Activated CD8-positive, alpha-beta T cell treated with anti-CD3 and anti-CD28 coated beads for 36 hours (primary cell): ENCODE data around the gene LRRN2. TPM values are rescaled to one million over a fixed set of nuclear protein-coding genes. Genes with fewer than 3 reads are reported as not detected.

Experiments used
- ATAC-seq: fragments of 200-7000 bp; cut with Tn5 transposase; one replicate; pipeline ENCODE4 v1.10.0; 2021; ENCODE audit warnings: mild to moderate bottlenecking, moderate library complexity
- CTCF ChIA-PET: fragments of 350-600 bp; sonication (Branson Sonifier 250); formaldehyde crosslinking; loops from one replicate; lab custom pipeline; 2021; ENCODE audit warnings: antibody characterized with exemption; lab: Charles Lee
- POLR2A ChIA-PET: fragments of 350-600 bp; sonication (Branson Sonifier 250); formaldehyde crosslinking; loops from one replicate; lab custom pipeline; 2021; ENCODE audit warnings: antibody characterized with exemption; lab: Charles Lee
- DNase-seq: peaks from one replicate; pipeline ENCODE4 v3.0.0-alpha.2; 2020
- H3K27ac Mint-ChIP-seq: one replicate; pipeline ENCODE4 v1.8.0; 2021; ENCODE audit warnings: mild to moderate bottlenecking, mixed read lengths
- H3K27me3 Mint-ChIP-seq: one replicate; pipeline ENCODE4 v1.8.0; 2021; ENCODE audit warnings: mixed read lengths
- H3K36me3 Mint-ChIP-seq: one replicate; pipeline ENCODE4 v1.8.0; 2021; ENCODE audit warnings: low read depth, mixed read lengths
- H3K4me1 Mint-ChIP-seq: one replicate; pipeline ENCODE4 v1.8.0; 2021; ENCODE audit warnings: low read depth, mixed read lengths
- H3K4me3 Mint-ChIP-seq: one replicate; pipeline ENCODE4 v1.8.0; 2021; ENCODE audit warnings: mild to moderate bottlenecking, moderate library complexity, mixed read lengths
- H3K9me3 Mint-ChIP-seq: one replicate; pipeline ENCODE4 v1.8.0; 2021; ENCODE audit warnings: mixed read lengths
- CTCF ChIP-seq: fragments of 200-600 bp; IDR thresholded peaks from one replicate; pipeline ENCODE4 v1.8.0; 2022; ENCODE audit warnings: antibody characterized with exemption, mild to moderate bottlenecking
- intact Hi-C: fragments of 100-400 bp; cut with micrococcal nuclease; formaldehyde crosslinking; loops from one replicate; pipeline ENCODE4 v1.10.0; 2022
- total RNA-seq, 2 experiments: library from RNA; stranded (reverse); gene quantifications; one replicate each; pipeline ENCODE4 v1.2.3, GENCODE V29; 2021

LRRN2 gene
- total RNA-seq, 2 experiments from 2014 or later = not detected

- DNase-seq = no peak
- CTCF ChIA-PET = interaction anchor here (0.9 to 1.3 kb wide), 2 partner anchors 83 to 127 kb away, joined by 4 to 5 read pairs; no protein-coding TSS in a partner anchor
- TF ChIP-seq CTCF = no peak
- ATAC-seq = no peak
- Mint-ChIP-seq H3K4me1 (peaks cover 6% of the 10 kb centered on the region), H3K27ac (no peak overlapping the region), H3K36me3 (no peaks in the 10 kb centered on the region), H3K4me3 (no peak overlapping the region), H3K9me3 (no peaks in the 10 kb centered on the region), H3K27me3 (peaks cover 12% of the 10 kb centered on the region)
- POLR2A ChIA-PET = no interaction called here
- intact Hi-C loops = no loop called here
Observed at GRCh38 chr1:204680461-204680860, 5.1 kb downstream of the LRRN2 start.

GRCh38 chr1:204680051-204680450 is 5.5 kb downstream of the LRRN2 start:
- DNase-seq = no peak
- H3K27ac Mint-ChIP-seq = no peak overlapping the region
- H3K27me3 Mint-ChIP-seq = peaks cover 12% of the 10 kb centered on the region
- H3K4me1 Mint-ChIP-seq = peaks cover 6% of the 10 kb centered on the region
- intact Hi-C loops = no loop called here
- H3K36me3 Mint-ChIP-seq = no peaks in the 10 kb centered on the region
- no peak for ATAC-seq
- ChIA-PET POLR2A (no interaction called here), CTCF (interaction anchor here (1.3 kb wide), 1 partner anchor 127 kb away, joined by 5 read pairs; no protein-coding TSS in a partner anchor)
- no peaks in the 10 kb centered on the region for H3K9me3 Mint-ChIP-seq
- no peak overlapping the region for H3K4me3 Mint-ChIP-seq
- no peak for TF ChIP-seq CTCF

- ChIA-PET POLR2A (no interaction called here), CTCF (interaction anchor here (1.0 kb wide), 1 partner anchor 68 kb away, joined by 3 read pairs; no protein-coding TSS in a partner anchor)
- DNase-seq (no peak), ATAC-seq (no peak)
- Mint-ChIP-seq H3K9me3 (no peaks in the 10 kb centered on the region), H3K36me3 (no peaks in the 10 kb centered on the region), H3K27me3 (peaks cover 6% of the 10 kb centered on the region), H3K4me1 (no peaks in the 10 kb centered on the region), H3K27ac (no peak overlapping the region), H3K4me3 (no peak overlapping the region)
- intact Hi-C loops = no loop called here
- TF ChIP-seq CTCF = no peak
Observed at GRCh38 chr1:204678721-204679475, 6.6 kb downstream of the LRRN2 start.

- Mint-ChIP-seq H3K36me3 (no peaks in the 10 kb centered on the region), H3K27ac (no peak overlapping the region)
Observed at GRCh38 chr1:204677864-204678263, 7.7 kb downstream of the LRRN2 start.

More at GRCh38 chr1:204677864-204678263, 7.7 kb downstream of the LRRN2 start:
- DNase-seq (no peak), ATAC-seq (no peak)
- intact Hi-C loops = no loop called here
- Mint-ChIP-seq H3K27me3 (peaks cover 4% of the 10 kb centered on the region), H3K9me3 (no peaks in the 10 kb centered on the region), H3K4me1 (no peaks in the 10 kb centered on the region), H3K4me3 (no peak overlapping the region)
- ChIA-PET CTCF (interaction anchor here (1.0 kb wide), 1 partner anchor 69 kb away, joined by 3 read pairs; no protein-coding TSS in a partner anchor), POLR2A (interaction anchor here (0.6 kb wide), 1 partner anchor 13 kb away, joined by 3 read pairs; no protein-coding TSS in a partner anchor)
- TF ChIP-seq CTCF = no peak
